Activated CD4-positive, alpha-beta memory T cell treated with anti-CD3 and anti-CD28 coated beads, Interleukin-2, amount 10 ng/mL, durations not matched to agents 7 days and 5 days (primary cell): ENCODE measurements around the gene PCA3. TPM values are rescaled to one million over a fixed set of nuclear protein-coding genes. Genes with fewer than 3 reads are reported as not detected.

ENCODE experiments used
- CTCF ChIA-PET: fragments of 350-600 bp; sonication (Branson Sonifier 250); formaldehyde crosslinking; loops from one replicate; lab custom pipeline; 2021; ENCODE audit warnings: antibody characterized with exemption, inconsistent platforms; lab: Charles Lee
- POLR2A ChIA-PET: fragments of 350-600 bp; sonication (Branson Sonifier 250); formaldehyde crosslinking; loops from one replicate; lab custom pipeline; 2021; ENCODE audit warnings: antibody characterized with exemption; lab: Charles Lee
- DNase-seq: peaks from one replicate; pipeline ENCODE4 v3.0.0-alpha.2; 2020
- H3K27ac Mint-ChIP-seq: one replicate; pipeline ENCODE4 v1.8.0; 2021; ENCODE audit warnings: mild to moderate bottlenecking, mixed read lengths
- H3K27me3 Mint-ChIP-seq: one replicate; pipeline ENCODE4 v1.8.0; 2021; ENCODE audit warnings: mixed read lengths
- H3K36me3 Mint-ChIP-seq: one replicate; pipeline ENCODE4 v1.8.0; 2021; ENCODE audit warnings: low read depth, mixed read lengths
- H3K4me1 Mint-ChIP-seq: one replicate; pipeline ENCODE4 v1.8.0; 2021; ENCODE audit warnings: mixed read lengths
- H3K4me3 Mint-ChIP-seq: one replicate; pipeline ENCODE4 v1.8.0; 2021; ENCODE audit warnings: mild to moderate bottlenecking, mixed read lengths
- H3K9me3 Mint-ChIP-seq: one replicate; pipeline ENCODE4 v1.8.0; 2021; ENCODE audit warnings: mixed read lengths
- total RNA-seq, 2 experiments: library from RNA; stranded (reverse); gene quantifications; one replicate each; pipeline ENCODE4 v1.2.3, GENCODE V29; 2021

Gene PCA3
- total RNA-seq, 2 experiments from 2014 or later = not detected

DNA sequence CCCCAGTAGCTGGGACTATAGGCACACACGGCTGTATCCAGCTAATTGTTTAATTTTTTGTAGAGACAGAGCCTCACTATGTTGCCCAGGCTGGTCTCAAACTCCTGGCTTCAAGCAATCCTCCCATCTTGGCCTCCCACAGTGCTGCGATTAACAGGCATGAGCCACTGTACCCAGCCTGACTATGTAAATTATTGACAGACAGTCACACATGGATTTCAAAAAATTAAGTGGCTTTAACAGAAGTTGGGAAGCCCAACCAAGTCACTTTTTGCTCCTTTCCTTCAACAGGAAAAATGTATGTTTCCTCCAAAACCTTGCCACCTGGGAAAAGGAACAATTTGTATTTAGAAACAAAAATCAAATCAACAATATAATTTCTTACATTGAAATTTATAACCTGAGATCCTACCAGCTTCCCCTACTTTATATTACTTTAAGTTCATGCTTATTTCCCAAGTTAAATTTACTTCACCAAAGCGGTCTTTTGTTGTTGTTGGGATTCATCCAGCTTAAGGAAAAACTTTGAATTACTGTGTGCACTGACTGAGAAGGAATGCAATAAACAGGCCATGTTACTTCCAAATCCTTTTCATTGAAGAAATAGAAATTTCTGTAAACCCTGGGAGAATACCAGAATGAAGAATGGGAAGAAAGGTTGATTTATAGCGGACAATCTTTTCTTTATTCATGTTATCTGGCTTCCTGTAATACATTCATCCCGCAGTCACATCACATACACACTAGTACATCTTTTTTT, 8.6 kb downstream of the PCA3 start:
- Mint-ChIP-seq H3K9me3 (no peaks in the 10 kb centered on the region), H3K27ac (no peak overlapping the region), H3K4me1 (peaks cover 4% of the 10 kb centered on the region), H3K4me3 (no peak overlapping the region), H3K36me3 (no peaks in the 10 kb centered on the region), H3K27me3 (peaks cover 4% of the 10 kb centered on the region)
- ChIA-PET CTCF (no interaction called here), POLR2A (no interaction called here)
- DNase-seq = no peak

DNA sequence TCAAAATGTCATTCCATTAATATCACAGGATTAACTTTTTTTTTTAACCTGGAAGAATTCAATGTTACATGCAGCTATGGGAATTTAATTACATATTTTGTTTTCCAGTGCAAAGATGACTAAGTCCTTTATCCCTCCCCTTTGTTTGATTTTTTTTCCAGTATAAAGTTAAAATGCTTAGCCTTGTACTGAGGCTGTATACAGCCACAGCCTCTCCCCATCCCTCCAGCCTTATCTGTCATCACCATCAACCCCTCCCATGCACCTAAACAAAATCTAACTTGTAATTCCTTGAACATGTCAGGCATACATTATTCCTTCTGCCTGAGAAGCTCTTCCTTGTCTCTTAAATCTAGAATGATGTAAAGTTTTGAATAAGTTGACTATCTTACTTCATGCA, 20.6 kb downstream of the PCA3 start:
- H3K4me3 Mint-ChIP-seq = no peak overlapping the region
- H3K9me3 Mint-ChIP-seq = no peaks in the 10 kb centered on the region
- CTCF ChIA-PET = no interaction called here
- DNase-seq = no peak
- H3K4me1 Mint-ChIP-seq = no peaks in the 10 kb centered on the region
- POLR2A ChIA-PET = no interaction called here
- peaks cover 10% of the 10 kb centered on the region for H3K27me3 Mint-ChIP-seq
- H3K36me3 Mint-ChIP-seq = no peaks in the 10 kb centered on the region
- H3K27ac Mint-ChIP-seq = no peak overlapping the region

DNA sequence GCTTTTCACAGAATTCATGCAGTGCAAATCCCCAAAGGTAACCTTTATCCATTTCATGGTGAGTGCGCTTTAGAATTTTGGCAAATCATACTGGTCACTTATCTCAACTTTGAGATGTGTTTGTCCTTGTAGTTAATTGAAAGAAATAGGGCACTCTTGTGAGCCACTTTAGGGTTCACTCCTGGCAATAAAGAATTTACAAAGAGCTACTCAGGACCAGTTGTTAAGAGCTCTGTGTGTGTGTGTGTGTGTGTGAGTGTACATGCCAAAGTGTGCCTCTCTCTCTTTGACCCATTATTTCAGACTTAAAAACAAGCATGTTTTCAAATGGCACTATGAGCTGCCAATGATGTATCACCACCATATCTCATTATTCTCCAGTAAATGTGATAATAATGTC, 21.3 kb downstream of the PCA3 start:
- ChIA-PET CTCF (interaction anchor here (1.1 kb wide), 1 partner anchor 16 kb away, joined by 3 read pairs; no protein-coding TSS in a partner anchor), POLR2A (no interaction called here)
- Mint-ChIP-seq H3K27me3 (peaks cover 10% of the 10 kb centered on the region), H3K9me3 (no peaks in the 10 kb centered on the region), H3K4me1 (no peaks in the 10 kb centered on the region), H3K4me3 (no peak overlapping the region), H3K27ac (no peak overlapping the region), H3K36me3 (no peaks in the 10 kb centered on the region)
- DNase-seq = no peak

DNA sequence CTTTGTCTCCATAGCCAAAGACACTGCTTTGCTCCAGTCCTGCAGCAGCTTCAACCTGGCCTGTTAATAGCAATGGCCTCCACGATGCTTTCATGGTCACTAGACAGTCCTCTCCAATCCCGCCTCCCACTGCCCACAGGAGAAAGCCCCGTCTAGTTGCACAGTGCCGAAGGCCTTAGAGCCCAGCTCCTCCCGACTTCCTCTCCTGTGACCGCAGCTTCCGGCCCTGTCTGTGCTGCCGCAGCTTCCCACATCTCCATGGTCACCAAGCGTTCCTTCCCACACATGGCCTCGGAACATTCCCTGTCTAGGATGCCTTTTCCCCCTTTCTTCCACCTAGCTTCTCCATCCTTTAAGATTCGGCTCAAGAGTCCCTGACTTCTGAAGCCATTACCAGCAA, 23.4 kb downstream of the PCA3 start:
- H3K27ac Mint-ChIP-seq = no peak overlapping the region
- H3K9me3 Mint-ChIP-seq = no peaks in the 10 kb centered on the region
- no peaks in the 10 kb centered on the region for H3K4me1 Mint-ChIP-seq
- H3K36me3 Mint-ChIP-seq = no peaks in the 10 kb centered on the region
- DNase-seq = no peak
- POLR2A ChIA-PET = no interaction called here
- peaks cover 10% of the 10 kb centered on the region for H3K27me3 Mint-ChIP-seq
- no peak overlapping the region for H3K4me3 Mint-ChIP-seq
- CTCF ChIA-PET = no interaction called here

DNA sequence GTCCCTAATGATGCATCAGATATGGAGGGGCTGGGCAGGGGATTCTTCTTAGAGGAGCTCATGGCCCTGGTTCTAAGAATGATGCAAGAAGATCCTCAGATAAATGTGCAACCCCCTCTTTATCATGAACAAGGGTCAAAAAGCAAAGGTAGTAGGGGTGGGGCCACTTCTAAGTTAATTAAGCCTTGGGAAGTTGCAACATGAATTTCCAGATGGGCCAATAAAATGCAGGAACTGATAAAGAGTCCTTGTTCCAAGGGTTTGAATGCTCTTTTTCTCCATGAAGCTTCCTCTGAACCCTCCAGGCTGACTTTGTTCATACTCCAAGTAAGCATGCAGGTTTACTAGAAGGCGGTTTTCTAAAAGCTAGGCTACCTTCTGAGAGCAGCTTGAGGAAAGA, 25.6 kb downstream of the PCA3 start:
- Mint-ChIP-seq H3K4me1 (no peaks in the 10 kb centered on the region), H3K27ac (no peak overlapping the region), H3K4me3 (no peak overlapping the region), H3K27me3 (peaks cover 7% of the 10 kb centered on the region), H3K9me3 (no peaks in the 10 kb centered on the region), H3K36me3 (no peaks in the 10 kb centered on the region)
- POLR2A ChIA-PET = no interaction called here
- DNase-seq = no peak
- CTCF ChIA-PET = no interaction called here

DNA sequence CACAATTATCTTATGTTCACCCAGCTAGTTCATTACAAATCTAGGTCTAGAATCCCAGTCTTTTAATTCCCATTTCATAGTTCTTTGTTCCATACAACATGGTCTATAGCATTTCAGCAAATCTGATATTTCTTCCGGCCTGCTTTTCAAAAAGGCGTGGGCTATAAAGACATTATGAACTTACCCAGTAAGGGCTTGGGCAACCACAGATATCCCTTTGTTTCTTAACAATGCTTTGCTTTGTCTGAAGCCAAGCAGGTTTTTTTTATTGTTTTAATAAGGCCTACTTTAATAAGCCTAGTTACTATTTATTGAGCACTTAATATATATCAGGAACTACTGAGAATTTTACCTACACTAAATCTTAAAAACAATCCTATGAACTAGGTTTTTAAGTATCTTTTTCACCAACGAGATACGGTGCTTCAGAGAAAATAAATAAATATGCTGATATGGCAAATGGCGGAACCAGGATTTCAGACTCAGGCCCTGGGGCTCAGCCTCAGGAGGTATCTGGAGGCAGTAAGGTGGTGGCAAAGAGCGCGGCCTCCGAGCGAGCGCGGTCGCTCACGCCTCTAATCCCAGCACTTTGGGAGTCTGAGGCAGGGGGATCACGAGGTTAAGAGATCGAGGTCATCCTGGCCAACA, 29.7 kb downstream of the PCA3 start:
- POLR2A ChIA-PET = no interaction called here
- CTCF ChIA-PET = no interaction called here
- H3K9me3 Mint-ChIP-seq = no peaks in the 10 kb centered on the region
- H3K36me3 Mint-ChIP-seq = no peaks in the 10 kb centered on the region
- peaks cover 8% of the 10 kb centered on the region for H3K27me3 Mint-ChIP-seq
- H3K27ac Mint-ChIP-seq = no peak overlapping the region
- H3K4me1 Mint-ChIP-seq = no peaks in the 10 kb centered on the region
- no peak overlapping the region for H3K4me3 Mint-ChIP-seq
- no peak for DNase-seq

DNA sequence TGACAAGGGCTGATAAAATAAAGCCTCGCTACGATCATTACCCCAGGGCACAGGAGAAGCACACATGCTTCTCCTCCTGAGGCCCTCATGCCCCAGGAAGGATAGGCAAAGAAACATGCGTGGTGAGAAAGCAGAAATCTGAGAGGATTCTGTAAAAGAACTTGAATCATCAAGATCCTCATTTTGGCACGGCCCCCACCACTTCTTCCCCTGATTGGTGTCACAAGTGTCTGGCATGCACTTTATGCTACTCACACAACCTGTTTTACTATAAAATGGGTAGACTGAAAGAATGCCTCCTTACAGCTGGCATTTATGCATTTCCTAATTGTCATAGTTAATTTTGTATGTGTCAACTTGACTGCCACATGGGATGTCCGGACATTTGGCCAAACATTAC, 32.1 kb downstream of the PCA3 start:
- ChIA-PET POLR2A (no interaction called here), CTCF (no interaction called here)
- Mint-ChIP-seq H3K4me3 (no peak overlapping the region), H3K27me3 (peaks cover 8% of the 10 kb centered on the region), H3K27ac (no peak overlapping the region), H3K36me3 (no peaks in the 10 kb centered on the region), H3K9me3 (no peaks in the 10 kb centered on the region), H3K4me1 (no peaks in the 10 kb centered on the region)
- no peak for DNase-seq

DNA sequence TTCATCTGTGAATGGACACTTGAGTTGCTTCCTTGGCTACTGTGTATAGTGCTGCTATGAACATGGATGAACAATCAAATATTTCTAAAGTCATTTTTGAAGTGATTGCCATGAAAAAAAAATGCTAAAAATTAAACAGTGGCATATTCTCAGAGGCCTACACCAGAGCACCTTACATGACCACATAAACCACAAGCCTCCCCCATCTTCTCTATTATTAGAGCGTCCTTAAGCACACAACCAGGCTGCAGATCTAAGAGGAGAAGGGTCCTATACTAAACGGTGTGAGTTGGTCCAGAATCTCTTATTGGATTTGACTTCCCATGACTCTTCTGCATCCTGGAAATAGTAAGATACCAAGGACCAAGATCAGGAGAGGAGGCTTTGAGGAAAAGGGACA, 34.3 kb downstream of the PCA3 start:
- POLR2A ChIA-PET = no interaction called here
- Mint-ChIP-seq H3K9me3 (no peaks in the 10 kb centered on the region), H3K4me1 (no peaks in the 10 kb centered on the region), H3K27me3 (peaks cover 9% of the 10 kb centered on the region), H3K4me3 (no peak overlapping the region), H3K36me3 (no peaks in the 10 kb centered on the region), H3K27ac (no peak overlapping the region)
- CTCF ChIA-PET = no interaction called here
- no peak for DNase-seq

DNA sequence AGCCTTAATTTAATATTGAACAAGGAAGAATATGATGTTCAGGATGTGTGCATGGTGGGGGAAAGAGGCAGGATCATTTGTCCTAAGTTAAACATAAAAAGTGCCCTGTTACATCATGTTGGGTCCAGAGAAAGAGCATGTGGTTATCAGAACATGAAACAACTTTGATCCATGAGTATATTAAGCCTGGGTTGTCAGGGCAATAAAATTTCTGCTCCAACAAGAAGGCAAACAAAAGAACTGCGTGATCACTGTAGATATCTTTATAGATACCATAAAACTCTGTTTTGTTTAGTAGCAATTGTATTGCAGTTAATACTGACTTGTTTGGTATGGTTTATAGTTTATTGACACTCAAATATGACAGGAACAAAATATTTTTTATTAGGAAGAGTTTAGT, 35.2 kb downstream of the PCA3 start:
- CTCF ChIA-PET = no interaction called here
- no peaks in the 10 kb centered on the region for H3K36me3 Mint-ChIP-seq
- no peaks in the 10 kb centered on the region for H3K9me3 Mint-ChIP-seq
- H3K4me1 Mint-ChIP-seq = no peaks in the 10 kb centered on the region
- H3K4me3 Mint-ChIP-seq = no peak overlapping the region
- no peak for DNase-seq
- peaks cover 9% of the 10 kb centered on the region for H3K27me3 Mint-ChIP-seq
- POLR2A ChIA-PET = no interaction called here
- no peak overlapping the region for H3K27ac Mint-ChIP-seq

DNA sequence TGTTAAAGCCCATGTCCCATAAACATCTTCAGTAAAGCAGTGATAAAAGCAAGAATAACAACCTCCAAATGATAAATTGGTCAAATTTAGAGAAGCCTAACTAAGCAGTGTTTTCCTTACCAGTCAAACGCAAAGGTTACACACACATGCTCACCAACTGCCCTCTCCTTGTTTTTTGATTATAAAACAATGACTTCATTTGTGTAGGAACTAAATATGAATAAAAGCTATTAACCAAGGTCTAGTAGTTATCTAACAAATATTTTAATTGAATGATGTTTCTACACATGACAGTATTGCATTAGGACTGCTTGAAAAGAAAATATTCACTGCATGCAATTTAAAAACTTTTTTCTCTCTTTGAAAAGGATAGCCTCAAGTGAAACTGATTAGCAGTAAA, 36.7 kb downstream of the PCA3 start:
- peaks cover 8% of the 10 kb centered on the region for H3K27me3 Mint-ChIP-seq
- H3K36me3 Mint-ChIP-seq = no peaks in the 10 kb centered on the region
- no peaks in the 10 kb centered on the region for H3K4me1 Mint-ChIP-seq
- no peak overlapping the region for H3K27ac Mint-ChIP-seq
- no peaks in the 10 kb centered on the region for H3K9me3 Mint-ChIP-seq
- no peak for DNase-seq
- ChIA-PET CTCF (no interaction called here), POLR2A (no interaction called here)
- no peak overlapping the region for H3K4me3 Mint-ChIP-seq

DNA sequence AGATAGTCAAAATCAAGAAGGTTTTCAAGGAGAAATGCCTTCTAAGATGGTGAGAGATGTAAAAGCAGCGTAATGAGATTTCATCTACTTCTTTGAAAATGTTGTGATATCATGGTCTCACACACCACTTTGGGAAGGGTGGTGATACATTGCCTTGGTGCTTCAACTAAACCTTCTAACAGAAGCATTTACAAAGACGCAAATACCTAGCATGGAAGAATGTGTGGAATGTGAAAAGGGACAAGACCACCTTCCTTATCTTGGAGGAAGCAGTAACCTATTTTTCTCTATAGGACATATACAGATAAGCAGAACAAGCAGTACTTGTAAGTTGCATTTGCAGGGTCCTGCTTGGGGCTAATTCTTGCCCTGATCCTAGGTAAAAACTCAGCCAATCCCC, 38.8 kb downstream of the PCA3 start:
- Mint-ChIP-seq H3K9me3 (no peaks in the 10 kb centered on the region), H3K36me3 (no peaks in the 10 kb centered on the region), H3K27me3 (peaks cover 3% of the 10 kb centered on the region), H3K4me1 (no peaks in the 10 kb centered on the region), H3K4me3 (no peak overlapping the region), H3K27ac (no peak overlapping the region)
- POLR2A ChIA-PET = no interaction called here
- CTCF ChIA-PET = no interaction called here
- no peak for DNase-seq

DNA sequence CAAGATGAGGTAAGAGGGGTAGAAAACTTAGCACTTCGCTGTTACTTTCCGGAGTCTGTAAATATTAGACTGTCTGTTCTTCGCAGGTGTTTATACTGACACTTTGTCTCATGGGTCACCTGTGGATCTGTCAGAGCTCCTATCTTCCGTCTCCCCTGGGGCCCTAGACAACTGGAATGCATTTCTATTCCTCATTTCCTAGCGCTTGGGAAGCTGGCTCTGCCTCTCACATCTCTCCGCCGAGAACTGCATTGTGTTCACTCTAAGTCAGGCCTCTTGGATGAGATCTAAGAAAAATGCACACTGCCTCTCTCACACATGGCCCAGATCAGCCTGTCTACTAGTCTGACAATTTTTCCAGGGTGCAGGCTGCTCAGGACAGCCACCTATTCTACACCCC, 39.5 kb downstream of the PCA3 start:
- H3K4me3 Mint-ChIP-seq = no peak overlapping the region
- no peaks in the 10 kb centered on the region for H3K9me3 Mint-ChIP-seq

DNA sequence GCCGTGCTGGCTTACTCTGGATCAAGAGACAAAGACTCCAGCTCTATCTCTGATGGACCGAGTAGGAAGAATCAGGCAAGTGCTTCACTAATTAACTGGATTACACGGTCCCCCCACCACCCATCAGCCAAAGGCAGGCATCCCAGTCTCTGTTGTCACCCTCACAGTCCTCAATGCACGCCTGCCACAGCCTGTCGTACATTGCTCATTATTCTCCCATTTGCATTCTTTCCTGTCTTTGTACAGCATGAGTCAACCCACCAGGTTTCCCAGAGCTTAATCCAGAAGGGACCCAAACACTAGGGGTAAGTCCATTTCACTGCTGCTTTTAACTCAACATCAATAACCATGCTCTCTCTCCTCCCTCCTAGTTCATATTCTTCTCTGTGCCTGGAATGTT, 44.4 kb downstream of the PCA3 start:
- Mint-ChIP-seq H3K27ac (no peak overlapping the region), H3K4me1 (no peaks in the 10 kb centered on the region), H3K4me3 (no peak overlapping the region), H3K36me3 (no peaks in the 10 kb centered on the region), H3K27me3 (peaks cover 10% of the 10 kb centered on the region), H3K9me3 (no peaks in the 10 kb centered on the region)
- POLR2A ChIA-PET = no interaction called here
- no peak for DNase-seq
- CTCF ChIA-PET = interaction anchor here (0.9 to 2.0 kb wide), 3 partner anchors 9 to 343 kb away, joined by 3 to 9 read pairs (median 3); no protein-coding TSS in a partner anchor

More for the DNA sequence above, 39.5 kb downstream of the PCA3 start:
- Mint-ChIP-seq H3K27me3 (peaks cover 8% of the 10 kb centered on the region), H3K4me1 (no peaks in the 10 kb centered on the region), H3K27ac (no peak overlapping the region), H3K36me3 (no peaks in the 10 kb centered on the region)
- ChIA-PET POLR2A (no interaction called here), CTCF (no interaction called here)
- DNase-seq = no peak
